Activated CD4-positive, alpha-beta T cell treated with anti-CD3 and anti-CD28 coated beads for 48 hours (primary cell): Measurements from ENCODE around the gene DCHS1.
"Not testable (repeated sequence)": the region's sequence is repeated elsewhere in the genome, so short reads cannot be mapped to it uniquely, and the experiment has no call there.

Source experiments
- DNase-seq: peaks from one replicate; pipeline ENCODE4 v3.0.0-alpha.2; 2020

Gene DCHS1

DNA sequence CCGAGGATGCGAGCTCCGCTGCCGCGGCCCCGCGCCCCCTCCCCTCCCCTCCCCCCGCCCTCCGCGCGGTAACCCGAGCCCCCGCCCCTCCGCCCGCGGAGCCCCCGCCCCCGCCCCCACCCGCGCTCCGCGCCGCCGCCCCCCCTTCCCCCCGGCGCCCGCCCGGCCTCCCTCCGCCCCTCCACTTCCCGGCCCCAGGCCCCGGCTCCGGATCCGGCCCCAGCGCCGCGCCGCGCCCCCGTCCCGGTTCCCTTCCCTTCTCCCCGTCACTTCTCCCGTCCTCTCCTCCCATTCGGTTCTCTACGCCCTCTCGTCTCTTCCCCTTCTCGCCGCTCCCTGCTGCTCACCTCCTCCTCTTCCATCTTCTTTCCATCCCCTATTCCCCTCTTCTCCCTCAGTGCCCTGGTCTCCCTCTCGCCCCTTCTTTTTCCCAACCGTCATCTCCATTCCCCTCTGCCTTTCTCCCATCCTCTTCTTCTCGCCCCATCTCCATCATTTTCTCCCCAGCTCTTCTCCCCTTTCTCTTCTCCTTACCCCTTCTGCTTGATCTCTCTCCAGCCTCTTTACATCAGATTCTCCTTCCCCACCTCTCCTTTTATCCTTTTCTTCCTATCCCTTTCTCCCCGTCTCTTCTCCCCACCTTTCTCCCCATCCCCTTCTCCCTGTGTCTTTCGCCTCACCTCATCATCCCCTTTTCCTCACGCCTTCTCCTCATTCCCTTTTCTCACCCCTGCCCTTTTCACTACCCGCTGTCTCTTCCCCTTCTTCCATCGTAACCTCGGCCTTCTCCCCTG is at the start of gene DCHS1:
TSS of gene DCHS1 (minus strand) at position 20 of the 794 bp plus-strand sequence. CDS start 14,196 bp downstream, outside the sequence.
- no peak for DNase-seq

GRCh38 chr11:6703247-6704063 is 47.8 kb upstream of the DCHS1 start:
- peak; percentile 17 for DNase-seq

DNA sequence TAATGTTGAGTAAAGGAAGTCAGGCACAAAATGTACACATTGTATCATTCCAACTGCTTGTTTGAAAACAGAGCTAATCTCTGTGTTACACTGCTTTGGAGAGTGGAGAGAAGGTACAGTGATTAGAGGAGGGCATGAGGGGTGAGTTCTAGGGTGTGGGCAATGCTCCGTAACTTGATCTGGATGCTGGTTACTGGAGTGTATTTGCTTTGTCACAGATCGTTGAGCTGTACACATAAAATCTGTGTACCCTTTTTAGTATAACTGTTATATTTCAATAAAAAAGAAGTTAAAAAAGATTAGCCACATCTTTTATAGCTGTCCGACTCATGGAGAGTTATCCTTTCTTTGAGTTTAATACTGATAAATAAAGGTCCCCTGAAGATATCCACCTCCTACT is 46.3 kb upstream of the DCHS1 start:
- not testable (repeated sequence) for DNase-seq

DNA sequence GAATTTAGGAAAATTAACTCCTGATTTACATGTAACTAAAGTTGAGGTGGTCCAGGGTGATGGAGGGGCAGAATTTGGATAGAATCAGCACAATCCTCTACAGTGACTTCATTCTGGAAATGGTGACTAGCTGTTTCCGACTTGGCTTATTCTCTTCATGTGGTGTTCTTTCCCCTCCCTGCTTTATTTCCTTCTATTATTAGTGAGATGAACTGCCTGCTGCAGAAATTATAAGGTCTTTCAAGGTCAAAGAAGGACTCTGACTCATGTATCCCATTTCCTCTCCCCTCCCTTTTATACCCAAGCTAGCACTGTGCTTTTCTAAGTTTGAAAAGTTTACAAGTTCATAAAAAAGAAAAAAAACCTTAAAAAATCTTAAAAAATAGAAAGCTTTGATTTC is 39.8 kb upstream of the DCHS1 start:
- no peak for DNase-seq

DNA sequence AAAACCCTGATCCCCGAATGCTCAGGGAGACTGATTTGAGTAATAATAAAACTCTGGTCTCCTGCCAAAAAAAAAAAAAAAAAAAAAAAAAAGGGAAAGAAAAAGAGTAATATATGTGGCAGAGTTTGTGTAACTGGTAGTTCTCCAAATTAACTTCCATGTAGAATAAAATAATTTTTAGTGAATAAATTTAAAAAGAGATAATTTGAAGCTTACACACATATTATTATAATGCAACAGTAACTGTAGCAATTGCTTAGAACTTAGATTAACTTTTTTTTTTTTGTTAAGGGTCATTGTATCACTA is 38.6 kb upstream of the DCHS1 start:
- DNase-seq, result no peak

DNA sequence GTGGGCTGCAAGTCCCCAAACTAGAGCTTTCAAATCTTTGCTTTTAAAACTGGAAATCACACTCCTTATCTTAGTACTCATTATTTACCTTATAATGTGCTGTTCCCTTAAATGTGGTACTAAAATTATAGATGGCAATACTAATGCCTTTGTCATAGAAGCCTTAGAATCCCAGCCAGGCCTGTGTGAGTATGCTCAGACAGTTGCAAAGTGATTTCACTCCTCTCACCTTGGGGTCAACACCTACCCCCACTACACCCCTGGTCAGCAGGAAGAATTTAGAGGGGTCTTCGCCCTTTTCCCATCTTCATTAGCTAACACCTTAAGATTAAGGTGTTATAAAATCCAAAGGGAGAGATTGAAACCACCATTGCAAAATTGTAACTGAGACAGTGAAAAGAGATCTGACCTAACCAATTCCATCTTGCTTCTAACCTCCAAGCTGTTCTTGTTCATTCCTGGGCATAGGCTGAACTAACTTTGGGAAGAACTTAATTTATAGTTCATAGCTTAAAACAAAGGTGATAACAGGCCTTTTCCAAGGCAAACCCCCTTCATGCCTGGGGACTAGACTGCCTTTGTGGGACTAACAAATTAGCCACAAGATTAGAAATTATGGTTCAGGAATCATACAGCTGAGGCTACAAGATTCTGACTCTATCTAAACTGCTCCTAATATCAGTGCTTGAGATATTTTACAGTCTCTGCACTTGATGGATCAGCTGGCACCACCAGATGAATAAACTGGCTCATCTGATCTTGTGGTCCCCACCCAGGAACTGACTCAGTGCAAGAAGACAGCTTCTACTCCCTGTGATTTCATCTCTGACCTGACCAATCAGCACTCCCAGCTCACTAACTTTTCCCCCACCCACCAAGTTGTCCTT is 38.0 kb upstream of the DCHS1 start:
- peak; percentile 77 for DNase-seq

GRCh38 chr11:6692128-6692527 is 36.5 kb upstream of the DCHS1 start:
- no peak for DNase-seq

DNA sequence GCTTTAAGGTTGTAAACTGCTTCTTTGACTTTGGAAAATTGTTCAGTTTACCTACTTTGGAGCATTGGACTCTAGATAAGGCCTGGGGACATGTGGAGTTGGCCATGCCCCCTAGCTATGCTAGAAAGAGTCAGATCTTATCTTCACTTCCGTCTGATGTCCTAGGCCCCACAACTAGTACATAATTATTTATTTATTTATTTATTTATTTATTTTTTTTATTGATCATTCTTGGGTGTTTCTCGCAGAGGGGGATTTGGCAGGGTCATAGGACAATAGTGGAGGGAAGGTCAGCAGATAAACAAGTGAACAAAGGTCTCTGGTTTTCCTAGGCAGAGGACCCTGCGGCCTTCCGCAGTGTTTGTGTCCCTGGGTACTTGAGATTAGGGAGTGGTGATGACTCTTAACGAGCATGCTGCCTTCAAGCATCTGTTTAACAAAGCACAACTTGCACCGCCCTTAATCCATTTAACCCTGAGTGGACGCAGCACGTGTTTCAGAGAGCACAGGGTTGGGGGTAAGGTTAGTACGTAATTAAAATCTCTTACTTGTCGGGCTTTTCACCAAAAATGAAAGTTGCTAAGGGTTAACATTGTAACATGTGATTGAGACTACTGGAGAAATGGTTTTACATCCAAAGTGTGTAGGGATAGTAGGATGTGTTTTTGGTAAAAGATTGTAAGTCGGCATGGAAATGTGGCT is 35.0 kb upstream of the DCHS1 start:
- not testable (repeated sequence) for DNase-seq

GRCh38 chr11:6687876-6688275 is 32.3 kb upstream of the DCHS1 start:
- no peak for DNase-seq

DNA sequence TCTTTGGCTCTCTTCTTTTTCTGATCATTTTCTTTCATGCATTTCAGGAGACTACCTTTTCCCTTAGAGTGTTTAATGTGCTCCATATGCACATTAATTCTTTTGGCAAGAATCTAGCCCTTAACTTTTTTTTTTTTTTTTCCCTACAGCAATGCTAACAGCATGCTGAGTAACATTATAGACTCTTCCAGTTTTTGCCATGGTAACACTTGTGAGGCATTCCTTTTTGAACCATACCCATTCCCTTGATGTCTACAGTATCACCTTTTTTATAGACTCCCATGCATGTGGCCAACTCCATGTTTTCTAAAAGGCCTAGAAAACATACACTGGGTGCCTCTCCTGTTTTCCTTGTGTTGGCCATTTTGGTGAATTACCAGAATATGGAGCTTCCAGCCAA is 30.4 kb upstream of the DCHS1 start:
- no peak for DNase-seq

DNA sequence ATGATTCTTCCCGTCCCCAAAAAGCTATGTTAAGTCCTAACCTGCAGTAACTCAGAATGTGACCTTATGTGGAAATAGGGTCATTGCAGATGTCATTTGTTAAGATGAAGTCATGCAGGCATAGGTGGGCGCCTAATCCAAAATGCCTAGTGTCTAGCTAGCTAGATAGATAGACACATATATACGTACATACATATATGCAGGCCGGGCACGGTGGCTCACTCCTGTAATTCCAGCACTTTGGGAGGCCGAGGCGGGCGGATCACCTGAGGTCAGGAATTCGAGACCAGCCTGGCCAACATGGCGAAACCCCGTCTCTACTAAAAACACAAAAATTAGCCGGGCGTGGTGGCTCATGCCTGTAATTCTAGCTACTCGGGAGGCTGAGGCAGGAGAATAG is 28.5 kb upstream of the DCHS1 start:
- DNase-seq, result not testable (repeated sequence)

- DNase-seq, result peak; percentile 99
These were observed 27.6 kb upstream of the DCHS1 start, which contains the start of gene MRPL17 for GRCh38 chr11:6682936-6683861. Gene MRPL17, minus strand, starts transcription at chr11:6683340. Its CDS starts 44 bp downstream, at chr11:6683296.

DNA sequence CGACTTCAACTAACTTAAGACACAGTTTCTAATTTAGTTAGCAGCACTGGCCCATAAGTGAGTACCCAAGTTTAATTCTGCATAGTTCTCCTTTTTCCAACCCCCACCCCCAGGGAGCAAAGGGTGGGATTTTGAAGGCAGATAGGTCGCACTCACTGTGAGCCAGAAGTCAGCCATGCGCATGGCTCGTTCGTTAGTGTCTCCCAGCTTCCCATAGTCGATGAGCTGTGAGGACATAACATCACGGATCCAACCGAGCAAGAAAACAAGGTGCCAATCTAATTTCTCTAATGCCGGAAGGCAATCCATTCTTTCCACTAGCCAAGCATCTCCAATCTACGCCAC is 27.0 kb upstream of the DCHS1 start:
- DNase-seq, result no peak

- no peak for DNase-seq
These were observed 26.3 kb upstream of the DCHS1 start for GRCh38 chr11:6681949-6682348.

GRCh38 chr11:6681505-6681904 is 25.9 kb upstream of the DCHS1 start:
- DNase-seq, result no peak

DNA sequence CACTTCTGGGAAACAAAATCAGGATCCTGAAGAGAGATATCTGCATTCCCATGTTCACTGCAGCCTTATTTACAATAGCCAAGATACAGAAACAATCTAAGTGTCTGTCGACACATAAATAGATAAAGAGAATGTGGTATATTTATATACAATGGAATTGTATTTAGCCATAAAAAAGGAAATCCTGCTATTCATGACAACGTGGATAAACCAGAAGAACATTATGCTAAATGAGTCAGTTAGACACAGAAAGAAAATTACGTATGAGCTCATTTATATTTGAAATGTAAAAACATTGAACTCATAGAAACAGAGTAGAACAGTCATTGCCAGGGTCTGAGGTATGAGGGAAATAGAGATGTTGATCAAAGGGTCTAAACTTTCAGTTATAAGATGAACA is 21.4 kb upstream of the DCHS1 start:
- DNase-seq, result no peak

DNA sequence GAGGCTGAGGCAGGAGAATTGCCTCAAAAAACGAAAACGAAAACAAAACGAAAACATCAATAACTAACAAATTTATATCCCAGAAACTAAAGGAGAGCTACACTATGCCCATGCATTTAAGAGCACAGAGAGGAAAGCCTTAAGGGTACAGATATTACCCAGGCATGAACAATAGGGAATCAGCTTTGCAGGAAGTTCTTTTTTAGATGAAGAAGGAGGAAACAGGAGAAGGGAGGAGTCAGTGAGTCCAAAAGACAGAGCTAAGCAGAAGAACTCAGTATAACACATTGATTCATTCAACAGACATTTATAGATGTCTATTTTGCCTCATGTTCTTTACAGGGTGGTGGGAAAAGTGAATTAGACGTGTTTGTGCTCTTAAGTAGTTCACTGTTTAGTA is 19.3 kb upstream of the DCHS1 start:
- DNase-seq, result no peak

- no peak for DNase-seq
These were observed 18.6 kb upstream of the DCHS1 start for GRCh38 chr11:6674219-6674597.

- DNase-seq, result no peak
These were observed 18.1 kb upstream of the DCHS1 start for GRCh38 chr11:6673523-6674218.

GRCh38 chr11:6671991-6672390 is 16.4 kb upstream of the DCHS1 start:
- DNase-seq, result no peak
